SKM-1 (cell line): ENCODE data around the gene LCOR.
A peak's percentile ranks its signal among the peaks of the same experiment; 100 is the strongest.
"Not testable (repeated sequence)": the region's sequence is repeated elsewhere in the genome, so short reads cannot be mapped to it uniquely, and the experiment has no call there.

Experiments used
- DNase-seq: peaks from one replicate; lab custom pipeline; 2025; ENCODE audit not compliant: unreplicated experiment; lab: John Stamatoyannopoulos, UW

LCOR gene

DNA sequence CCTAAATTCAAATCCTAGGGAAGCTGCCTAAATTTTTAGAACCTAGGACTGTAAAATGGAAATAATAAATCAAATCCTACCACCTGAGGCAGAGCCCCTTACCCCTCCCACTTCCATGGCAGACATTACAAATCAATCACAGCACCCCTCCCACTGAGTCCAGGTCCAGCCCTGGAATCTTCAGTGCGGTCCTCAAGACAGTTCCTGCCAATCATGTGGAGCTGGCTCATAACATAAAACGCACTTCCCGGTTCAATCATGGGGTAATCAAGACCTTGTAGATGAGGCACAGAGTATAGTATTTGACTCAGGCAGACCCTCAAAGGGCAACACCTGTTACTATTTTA is 196.7 kb downstream of the LCOR start:
- no peak for DNase-seq

DNA sequence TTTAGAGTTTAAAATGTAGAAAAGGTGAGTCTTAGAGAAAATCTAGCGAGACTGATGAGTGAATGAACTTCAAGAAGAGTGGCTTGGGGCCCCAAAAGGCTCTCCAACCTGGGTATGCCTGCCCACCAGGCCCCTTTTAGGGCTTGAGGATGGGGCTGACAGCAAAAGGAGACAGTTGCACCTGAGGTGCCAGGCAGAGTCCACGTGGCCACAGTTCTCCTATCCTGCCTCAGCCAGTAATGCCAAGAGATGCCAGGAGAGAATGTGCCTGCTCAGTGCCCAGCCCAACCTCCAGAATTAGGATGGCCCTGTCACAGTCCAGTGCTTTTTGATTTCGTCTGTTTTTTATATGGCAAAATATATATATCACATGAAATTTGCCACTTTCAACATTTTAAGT is 197.2 kb downstream of the LCOR start:
- no peak for DNase-seq

DNA sequence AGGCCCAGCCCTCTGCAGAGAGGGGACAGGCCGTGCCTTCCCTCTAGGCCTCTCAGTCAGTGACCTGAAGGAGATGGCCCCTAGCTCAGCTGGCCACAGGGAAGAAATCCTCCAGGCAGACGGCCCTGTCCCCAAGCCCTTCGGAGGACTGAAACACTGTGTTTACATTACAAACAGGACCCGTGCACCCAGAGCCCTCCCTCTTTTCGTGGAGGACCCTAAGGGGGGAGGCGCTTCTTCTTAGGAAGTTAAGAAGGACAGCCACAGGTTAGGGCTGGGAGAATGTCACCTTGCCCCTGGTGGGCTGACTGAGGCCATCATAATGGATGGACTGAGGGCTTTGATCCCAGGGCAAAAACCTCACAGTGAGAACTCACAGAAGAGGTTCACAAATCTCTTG is 198.8 kb downstream of the LCOR start:
- DNase-seq: no peak

DNA sequence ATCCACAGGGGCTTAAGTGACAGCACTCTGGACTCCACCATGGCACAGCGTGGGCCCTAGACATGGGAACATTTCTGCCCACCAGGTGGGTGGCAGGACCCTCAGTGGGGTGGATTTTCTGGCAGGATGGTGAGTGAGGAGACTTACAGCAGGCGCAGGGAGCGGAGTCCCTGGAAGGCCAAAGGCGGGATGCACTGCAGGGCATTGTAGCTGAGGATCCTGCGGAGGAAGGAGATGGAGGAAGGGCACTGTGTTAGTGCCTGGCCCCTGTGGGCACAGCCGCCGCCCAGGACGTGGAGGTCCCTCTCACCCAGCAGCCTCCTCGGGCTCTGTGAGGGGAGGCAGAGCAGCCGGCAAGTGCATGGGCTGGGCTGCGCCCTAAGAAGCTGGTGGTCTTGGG is 199.4 kb downstream of the LCOR start:
- DNase-seq: no peak

DNA sequence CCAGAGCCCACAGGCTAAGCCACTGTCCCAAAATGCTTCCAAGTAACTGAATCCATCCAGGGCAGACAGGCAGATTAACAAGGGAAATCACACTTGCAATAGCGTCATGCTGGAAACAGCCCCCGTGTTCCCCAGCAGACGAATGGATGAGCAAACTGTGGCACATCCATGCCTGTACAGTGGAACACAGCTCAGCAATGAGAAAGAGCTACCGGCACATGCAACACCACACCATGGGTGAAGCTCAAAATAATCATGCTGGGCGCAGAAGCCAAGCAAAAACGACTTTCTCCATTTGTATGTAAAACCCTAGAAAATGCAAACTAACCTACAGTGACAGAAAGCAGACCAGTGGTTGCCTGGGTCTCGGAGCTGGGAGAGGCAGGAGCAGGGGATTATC is 200.5 kb downstream of the LCOR start:
- no peak for DNase-seq

- DNase-seq: not testable (repeated sequence)
Observed at GRCh38 chr10:97033841-97034240, 201.7 kb downstream of the LCOR start.

GRCh38 chr10:97034301-97034700 is 202.2 kb downstream of the LCOR start:
- DNase-seq: no peak

GRCh38 chr10:97034958-97035769 is 203.1 kb downstream of the LCOR start:
- DNase-seq: no peak

DNA sequence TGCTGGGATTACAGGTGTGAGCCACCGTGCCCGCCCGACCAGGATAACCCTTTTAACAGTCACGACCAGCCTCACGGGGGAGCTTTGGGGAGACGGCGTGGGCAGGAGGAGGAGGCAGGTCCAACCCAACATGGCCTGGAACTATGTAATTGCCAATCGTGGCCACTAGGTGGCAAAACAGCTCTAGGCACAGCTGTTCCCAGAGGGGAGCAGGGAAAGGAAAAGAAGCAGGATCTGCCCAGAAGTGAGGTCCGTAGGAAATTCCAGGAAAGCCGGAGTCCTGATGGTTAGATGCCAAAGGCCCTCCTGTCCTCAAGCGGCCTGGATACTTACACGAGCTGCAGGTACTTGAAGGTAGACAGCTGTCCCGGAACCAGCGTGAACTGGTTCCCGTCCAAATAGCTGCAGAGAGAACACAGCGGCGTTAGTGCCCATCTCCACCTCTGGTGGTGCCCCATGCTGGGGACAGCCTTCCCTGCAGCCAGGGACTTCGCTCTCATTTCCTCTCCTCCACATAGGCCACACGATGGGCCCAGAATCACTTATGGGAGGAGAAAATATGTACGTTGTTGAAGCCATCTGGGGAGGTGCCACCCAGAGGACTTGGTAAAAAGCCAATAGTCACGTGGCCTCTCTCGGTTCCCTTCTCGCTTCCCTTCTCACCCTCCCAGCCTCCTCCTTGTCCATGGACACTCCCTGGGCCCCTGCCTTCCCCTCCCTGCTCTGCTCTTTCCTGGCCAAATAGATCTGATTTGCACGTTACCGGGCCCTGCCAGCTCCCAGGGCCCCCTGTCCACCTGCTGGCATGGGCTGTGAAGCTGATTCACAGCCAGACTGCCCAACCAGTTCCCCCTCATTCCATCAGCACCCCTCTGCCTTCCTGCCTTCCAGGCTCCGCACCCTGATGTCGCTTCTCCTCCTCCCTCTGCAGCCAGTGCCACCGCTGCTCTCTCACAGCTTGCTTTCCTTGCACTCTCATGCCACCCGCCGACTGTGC is 205.6 kb downstream of the LCOR start:
- peak; percentile 55 for DNase-seq

DNA sequence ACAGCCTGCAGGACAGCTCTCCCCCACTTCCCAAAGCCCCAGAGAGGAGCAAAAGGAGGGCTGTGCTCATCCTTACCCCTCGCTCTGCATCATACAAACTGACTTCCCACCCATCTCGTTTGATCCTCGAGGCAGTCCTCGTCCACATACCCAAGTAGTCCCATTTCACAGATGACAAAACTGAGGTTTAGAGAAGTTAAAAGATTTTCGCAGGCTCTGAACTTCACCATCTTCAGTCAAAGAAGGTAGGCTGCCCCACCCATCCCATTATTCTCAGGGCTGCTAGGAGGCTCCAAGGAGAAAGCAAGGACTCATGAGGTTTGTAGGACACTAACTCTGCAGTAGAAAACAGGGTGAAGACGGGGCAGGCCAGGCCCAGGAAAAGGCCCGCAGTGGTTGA is 206.6 kb downstream of the LCOR start:
- DNase-seq: no peak

GRCh38 chr10:97039538-97040247 is 207.6 kb downstream of the LCOR start:
- no peak for DNase-seq

GRCh38 chr10:97040248-97040584 is 208.1 kb downstream of the LCOR start:
- no peak for DNase-seq

- no peak for DNase-seq
Observed at GRCh38 chr10:97040706-97041105, 208.6 kb downstream of the LCOR start.

GRCh38 chr10:97042081-97042480 is 210.0 kb downstream of the LCOR start:
- DNase-seq: no peak

DNA sequence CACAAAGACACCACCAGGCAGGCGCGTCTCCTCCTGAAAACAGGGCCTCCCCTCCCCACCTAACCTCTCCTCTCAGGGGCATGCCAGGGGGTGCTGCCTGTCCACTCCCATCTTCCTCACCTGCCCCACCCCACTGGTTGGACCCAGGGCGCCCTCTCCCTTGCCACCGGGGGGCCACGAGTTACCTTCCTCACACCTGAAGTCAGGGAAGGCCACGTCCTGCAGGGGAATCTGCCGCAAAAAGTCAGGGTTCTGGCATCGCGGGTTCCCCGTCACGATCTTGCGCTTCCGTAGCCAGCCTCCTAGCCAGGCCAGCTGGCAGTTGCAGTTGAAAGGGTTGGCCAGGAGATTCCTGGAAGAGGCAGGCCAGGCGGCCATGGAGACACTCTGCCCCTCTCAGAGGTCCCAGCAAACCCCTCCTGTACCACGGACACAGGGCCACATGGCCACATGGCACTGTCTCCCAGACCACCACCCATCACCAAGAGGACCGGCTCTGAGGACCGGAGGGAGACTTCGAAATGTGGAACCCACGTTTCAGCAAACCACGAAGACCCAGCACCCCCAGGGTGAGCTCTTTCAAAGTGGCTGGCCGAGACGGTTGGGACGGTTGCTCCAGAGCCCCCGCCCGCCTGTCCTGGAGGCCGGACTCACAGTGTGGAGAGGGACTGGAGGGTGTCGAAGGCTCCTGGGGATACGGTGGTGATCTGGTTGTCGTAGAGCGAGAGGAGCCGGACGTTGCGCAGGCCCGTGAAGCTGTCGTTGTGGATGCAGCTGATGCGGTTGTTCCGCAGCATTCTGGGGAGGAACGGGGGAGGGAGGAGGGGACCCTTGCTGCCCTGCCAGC is 210.8 kb downstream of the LCOR start:
- DNase-seq: no peak

DNA sequence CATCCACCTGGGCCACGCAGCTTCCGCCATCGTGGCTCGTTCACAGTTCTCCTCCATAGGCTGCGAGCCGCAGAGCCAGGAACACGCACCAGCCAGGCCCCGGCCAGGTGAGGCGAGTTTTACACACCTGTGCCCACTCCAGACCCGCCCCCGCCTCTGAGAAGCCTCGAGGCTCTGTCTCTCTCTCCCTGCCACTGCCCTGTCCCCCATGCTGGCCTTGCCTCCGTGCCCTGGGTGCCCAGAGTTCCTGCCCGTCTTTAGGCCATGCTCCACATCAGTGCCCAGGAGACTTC is 211.4 kb downstream of the LCOR start:
- no peak for DNase-seq
